Measurements from ENCODE around the gene OLFML2B.
A peak's percentile ranks its signal among the peaks of the same experiment; 100 is the strongest.
"Not testable (repeated sequence)": the region's sequence is repeated elsewhere in the genome, so short reads cannot be mapped to it uniquely, and the experiment has no call there.

Gene OLFML2B

DNA sequence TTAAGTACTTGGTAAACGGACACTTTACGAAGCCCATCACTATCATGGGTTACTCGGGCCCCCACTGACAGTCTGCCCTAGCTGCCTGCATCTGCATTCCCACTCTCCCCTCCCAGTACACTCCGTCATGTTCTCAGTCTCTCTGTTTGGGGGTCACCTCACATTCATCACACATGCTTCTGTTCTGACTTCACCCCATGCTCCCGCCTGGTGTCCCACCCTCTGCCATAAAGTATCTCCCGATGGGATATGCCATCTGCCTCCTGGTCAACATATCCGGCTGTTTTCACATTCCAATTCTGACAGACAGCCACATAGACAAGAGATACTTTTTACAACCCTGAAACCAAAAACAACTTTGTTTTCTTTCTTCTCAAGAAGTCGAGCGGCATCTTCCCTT is 1.0 kb downstream of the OLFML2B start:
- DNase-seq (ENCODE audit: insufficient read length, low spot score), result no peak
- FAIRE-seq, result no peak

GRCh38 chr1:162021124-162021523 is 2.5 kb downstream of the OLFML2B start:
- DNase-seq (ENCODE audit: insufficient read length, low spot score) (no peak), FAIRE-seq (no peak)
- no peak for TF ChIP-seq POLR2A (IDR thresholded peaks at IDR 0.05; ENCODE audit: low read depth, low read length)

More for the DNA sequence above, 1.0 kb downstream of the OLFML2B start:
- no peak for TF ChIP-seq POLR2A (IDR thresholded peaks at IDR 0.05; ENCODE audit: low read depth, low read length)

- no peak for FAIRE-seq
- TF ChIP-seq POLR2A (IDR thresholded peaks at IDR 0.05; ENCODE audit: low read depth, low read length), result no peak
- no peak for DNase-seq (ENCODE audit: insufficient read length, low spot score)
Measured at GRCh38 chr1:162020150-162020549, 3.5 kb downstream of the OLFML2B start.

DNA sequence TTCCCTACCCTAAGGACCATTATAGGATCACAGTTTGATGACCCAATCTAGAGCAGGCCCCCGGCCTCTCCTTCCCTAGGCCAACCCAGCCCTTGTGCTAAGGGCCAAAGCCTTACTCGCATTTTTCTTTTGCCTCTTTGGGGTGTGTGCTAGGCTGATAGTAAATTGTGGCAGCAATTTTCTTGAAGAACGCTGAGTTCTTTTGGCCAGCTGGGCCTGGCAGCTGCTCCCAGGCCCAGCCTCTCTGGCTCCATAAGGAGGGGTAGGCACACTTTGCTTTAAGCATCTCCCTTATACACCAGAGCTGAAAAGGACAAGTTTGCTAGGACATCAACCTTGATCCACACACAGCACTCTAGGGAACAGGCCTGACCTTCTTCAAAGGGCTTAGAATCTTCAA is 4.2 kb downstream of the OLFML2B start:
- no peak for TF ChIP-seq POLR2A (IDR thresholded peaks at IDR 0.05; ENCODE audit: low read depth, low read length)
- no peak for FAIRE-seq
- DNase-seq (ENCODE audit: insufficient read length, low spot score), result no peak

DNA sequence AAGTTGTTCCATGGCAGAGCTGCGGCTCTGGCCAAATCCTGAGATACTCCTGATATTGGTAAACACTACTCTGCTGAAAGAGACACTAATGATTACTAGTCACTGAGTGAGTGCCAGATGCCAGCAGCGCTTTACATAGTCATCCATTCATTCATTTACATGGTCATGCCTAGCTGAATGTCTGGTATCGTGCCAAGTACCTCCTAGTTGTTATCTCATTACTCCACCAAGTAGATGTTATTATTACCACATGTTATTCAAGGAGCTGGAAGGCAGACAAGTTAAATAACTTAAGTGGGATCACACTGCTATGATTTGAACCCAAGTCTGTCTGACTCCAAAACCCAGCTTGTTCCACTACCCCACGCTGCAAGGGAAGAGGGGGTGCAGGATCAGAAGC is 4.7 kb downstream of the OLFML2B start:
- TF ChIP-seq POLR2A (IDR thresholded peaks at IDR 0.05; ENCODE audit: low read depth, low read length), result no peak
- no peak for DNase-seq (ENCODE audit: insufficient read length, low spot score)
- no peak for FAIRE-seq

- DNase-seq (ENCODE audit: insufficient read length, low spot score) (no peak), FAIRE-seq (no peak)
- TF ChIP-seq POLR2A (IDR thresholded peaks at IDR 0.05; ENCODE audit: low read depth, low read length), result no peak
Measured at GRCh38 chr1:162018418-162018817, 5.3 kb downstream of the OLFML2B start.

DNA sequence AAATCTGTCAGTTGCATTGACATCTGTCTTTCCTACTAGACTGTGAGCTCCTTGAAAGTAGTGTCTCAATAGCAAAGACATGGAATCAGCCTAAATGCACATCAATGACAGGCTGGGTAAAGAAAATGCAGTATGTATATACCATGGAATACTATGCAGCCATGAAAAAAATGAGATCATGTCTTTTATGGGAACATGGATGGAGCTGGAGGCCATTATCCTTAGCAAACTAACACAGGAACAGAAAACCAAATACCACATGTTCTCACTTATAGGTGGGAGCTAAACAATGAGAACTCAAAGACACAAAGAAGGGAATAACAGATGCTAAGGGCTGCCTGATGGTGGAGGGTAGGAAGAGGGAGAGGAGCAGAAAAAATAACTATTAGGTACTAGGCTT is 5.9 kb downstream of the OLFML2B start:
- DNase-seq (ENCODE audit: insufficient read length, low spot score); FAIRE-seq: not testable (repeated sequence)

DNA sequence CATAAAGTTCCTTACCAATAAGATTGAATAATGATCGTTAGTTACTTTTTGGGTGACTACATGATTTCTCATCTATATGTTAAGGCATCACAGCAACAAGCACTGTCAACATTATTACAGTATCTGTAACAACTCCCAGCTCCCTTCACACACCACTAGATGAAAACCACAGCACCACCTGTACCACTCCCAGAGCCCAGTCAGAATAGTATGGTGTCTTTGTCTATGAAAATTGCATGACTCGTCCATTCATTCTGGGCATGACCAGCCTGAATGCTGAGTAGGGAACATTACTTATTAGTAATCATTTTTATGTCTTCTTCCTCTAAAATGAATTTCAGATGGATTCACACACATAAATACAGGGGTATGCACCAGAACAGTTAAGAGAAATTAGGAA is 7.0 kb downstream of the OLFML2B start:
- no peak for TF ChIP-seq POLR2A (IDR thresholded peaks at IDR 0.05; ENCODE audit: low read depth, low read length)
- peak; percentile 44 for DNase-seq (ENCODE audit: insufficient read length, low spot score)
- no peak for FAIRE-seq

DNA sequence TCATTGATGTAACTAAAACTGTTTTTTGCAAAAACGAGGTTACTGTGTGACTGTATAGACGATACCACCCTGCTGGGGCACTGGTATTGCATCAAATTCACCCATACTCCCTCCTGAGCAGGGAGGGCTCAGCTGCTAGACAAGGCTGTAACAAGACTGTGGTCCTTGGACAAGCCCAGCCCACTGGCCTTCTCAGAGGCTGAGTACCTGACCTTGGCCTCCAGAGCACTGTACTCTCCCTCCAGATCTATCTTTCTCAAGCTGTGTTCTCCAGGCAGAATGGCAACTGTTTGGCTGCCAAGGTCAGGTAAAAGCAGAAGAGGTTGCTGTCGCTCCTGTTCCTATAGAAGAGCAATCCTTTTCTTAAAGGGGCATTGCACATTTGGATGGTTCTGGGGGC is 8.5 kb downstream of the OLFML2B start:
- no peak for TF ChIP-seq POLR2A (IDR thresholded peaks at IDR 0.05; ENCODE audit: low read depth, low read length)
- DNase-seq (ENCODE audit: insufficient read length, low spot score), result no peak
- FAIRE-seq, result no peak

DNA sequence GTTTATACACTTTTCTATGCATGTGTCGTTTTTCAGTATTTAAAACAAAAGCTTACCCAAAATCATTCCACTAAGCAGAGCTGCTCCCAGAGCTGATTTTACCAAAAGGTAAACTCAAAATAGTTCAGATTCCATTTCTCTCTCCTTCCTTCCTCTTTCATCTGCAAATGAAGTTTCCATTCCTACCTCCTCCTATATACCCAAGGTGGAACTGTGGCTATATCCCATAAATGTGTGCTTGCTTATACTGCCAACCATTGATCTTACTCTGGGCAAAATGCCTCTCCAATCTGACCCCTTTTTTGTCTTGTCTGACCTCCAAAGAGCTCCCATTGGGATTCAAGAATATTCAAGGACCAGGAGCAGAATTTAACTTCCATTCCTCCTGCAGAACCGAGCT is 9.5 kb downstream of the OLFML2B start:
- TF ChIP-seq POLR2A (IDR thresholded peaks at IDR 0.05; ENCODE audit: low read depth, low read length), result no peak
- DNase-seq (ENCODE audit: insufficient read length, low spot score) (no peak), FAIRE-seq (no peak)

DNA sequence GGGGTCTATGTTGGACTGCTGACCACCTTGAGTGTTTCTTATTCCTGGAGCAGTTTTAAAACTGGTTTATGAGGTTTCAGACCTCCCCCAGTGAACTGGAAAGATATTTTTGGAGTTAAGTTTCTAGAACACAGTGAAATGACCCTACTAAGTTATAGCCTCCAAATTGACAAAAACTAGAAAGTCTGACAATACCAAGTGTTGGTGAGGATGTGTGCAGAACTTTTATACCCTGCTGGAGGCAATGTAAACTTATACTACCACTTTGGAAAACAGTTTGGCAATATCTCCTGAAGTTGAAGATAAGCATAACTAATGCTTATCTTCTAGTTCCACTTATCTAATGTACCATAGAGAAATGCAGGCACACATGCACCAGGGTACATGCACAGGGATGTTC is 10.4 kb downstream of the OLFML2B start:
- TF ChIP-seq POLR2A (IDR thresholded peaks at IDR 0.05; ENCODE audit: low read depth, low read length), result no peak
- DNase-seq (ENCODE audit: insufficient read length, low spot score) (no peak), FAIRE-seq (no peak)

- FAIRE-seq (no peak), DNase-seq (ENCODE audit: insufficient read length, low spot score) (no peak)
- TF ChIP-seq POLR2A (IDR thresholded peaks at IDR 0.05; ENCODE audit: low read depth, low read length), result no peak
Measured at GRCh38 chr1:162011337-162012012, 12.2 kb downstream of the OLFML2B start.

GRCh38 chr1:162010175-162010506 is 13.5 kb downstream of the OLFML2B start:
- FAIRE-seq (no peak), DNase-seq (ENCODE audit: insufficient read length, low spot score) (no peak)
- no peak for TF ChIP-seq POLR2A (IDR thresholded peaks at IDR 0.05; ENCODE audit: low read depth, low read length)

- FAIRE-seq, result no peak
- TF ChIP-seq POLR2A (IDR thresholded peaks at IDR 0.05; ENCODE audit: low read depth, low read length), result no peak
Measured at GRCh38 chr1:162009501-162010174, 14.0 kb downstream of the OLFML2B start.

GRCh38 chr1:162008799-162009198 is 14.9 kb downstream of the OLFML2B start:
- FAIRE-seq, result no peak

More at GRCh38 chr1:162009501-162010174, 14.0 kb downstream of the OLFML2B start:
- no peak for DNase-seq (ENCODE audit: insufficient read length, low spot score)

More at GRCh38 chr1:162008799-162009198, 14.9 kb downstream of the OLFML2B start:
- DNase-seq (ENCODE audit: insufficient read length, low spot score), result no peak
- no peak for TF ChIP-seq POLR2A (IDR thresholded peaks at IDR 0.05; ENCODE audit: low read depth, low read length)

All from H54 (cell line).